CD4-positive, alpha-beta T cell treated with Interleukin-4 for 4 hours (primary cell): ENCODE results near the gene KRTAP3-2.
"Not testable (repeated sequence)": the region's sequence is repeated elsewhere in the genome, so short reads cannot be mapped to it uniquely, and the experiment has no call there.

Experiments
- DNase-seq: peaks from one replicate; pipeline ENCODE4 v3.0.0-alpha.2; 2020

KRTAP3-2 gene

GRCh38 chr17:40999563-40999962 lies at the start of gene KRTAP3-2:
Gene KRTAP3-2 (minus strand): TSS chr17:40999906. CDS start chr17:40999853, 53 bp downstream.
- not testable (repeated sequence) for DNase-seq

GRCh38 chr17:41049110-41049509 lies 49.4 kb upstream of the KRTAP3-2 start:
- no peak for DNase-seq

- DNase-seq = no peak
These were observed 48.7 kb upstream of the KRTAP3-2 start for GRCh38 chr17:41048441-41048840.

GRCh38 chr17:41046735-41047465 lies 47.2 kb upstream of the KRTAP3-2 start, which contains the start of gene KRTAP2-1:
Gene KRTAP2-1 (minus strand): TSS chr17:41047316. CDS start chr17:41047267, 49 bp downstream.
- DNase-seq = not testable (repeated sequence)

- DNase-seq = no peak
These were observed 43.2 kb upstream of the KRTAP3-2 start for GRCh38 chr17:41042953-41043352.

- not testable (repeated sequence) for DNase-seq
These were observed 41.3 kb upstream of the KRTAP3-2 start, which contains the start of gene KRTAP1-1 for GRCh38 chr17:41040783-41041571. Gene KRTAP1-1 (minus strand): TSS chr17:41041450. CDS start chr17:41041397, 53 bp downstream.

- no peak for DNase-seq
These were observed 38.2 kb upstream of the KRTAP3-2 start for GRCh38 chr17:41037853-41038350.

- DNase-seq = not testable (repeated sequence)
These were observed 34.7 kb upstream of the KRTAP3-2 start, which contains the start of gene KRTAP1-3 for GRCh38 chr17:41034346-41034935. Gene KRTAP1-3 (minus strand): TSS chr17:41034874. CDS start chr17:41034821, 53 bp downstream.

GRCh38 chr17:41029633-41030245 lies 30.0 kb upstream of the KRTAP3-2 start, which contains the start of gene KRTAP1-4:
Gene KRTAP1-4 (minus strand): TSS chr17:41030195. CDS start chr17:41030078, 117 bp downstream.
- DNase-seq = no peak

- no peak for DNase-seq
These were observed 27.2 kb upstream of the KRTAP3-2 start, which contains the start of gene KRTAP1-5 for GRCh38 chr17:41026715-41027471. Gene KRTAP1-5 (minus strand): TSS chr17:41027208. CDS start chr17:41027155, 53 bp downstream.

GRCh38 chr17:41024697-41025096 lies 25.0 kb upstream of the KRTAP3-2 start:
- no peak for DNase-seq

GRCh38 chr17:41020336-41020735 lies 20.6 kb upstream of the KRTAP3-2 start:
- no peak for DNase-seq

GRCh38 chr17:41019415-41019814 lies 19.7 kb upstream of the KRTAP3-2 start:
- no peak for DNase-seq

GRCh38 chr17:41018541-41018940 lies 18.8 kb upstream of the KRTAP3-2 start:
- no peak for DNase-seq

- no peak for DNase-seq
These were observed 17.0 kb upstream of the KRTAP3-2 start for GRCh38 chr17:41016578-41017215.

GRCh38 chr17:41015454-41015853 lies 15.7 kb upstream of the KRTAP3-2 start:
- no peak for DNase-seq

- DNase-seq = no peak
These were observed 13.9 kb upstream of the KRTAP3-2 start for GRCh38 chr17:41013606-41014005.

GRCh38 chr17:41013181-41013580 lies 13.5 kb upstream of the KRTAP3-2 start:
- DNase-seq = no peak

- no peak for DNase-seq
These were observed 12.8 kb upstream of the KRTAP3-2 start for GRCh38 chr17:41012326-41013120.

GRCh38 chr17:41010441-41010840 lies 10.7 kb upstream of the KRTAP3-2 start:
- DNase-seq = no peak
